ENCODE results near the gene GSDMA.

Gene GSDMA, protein sequence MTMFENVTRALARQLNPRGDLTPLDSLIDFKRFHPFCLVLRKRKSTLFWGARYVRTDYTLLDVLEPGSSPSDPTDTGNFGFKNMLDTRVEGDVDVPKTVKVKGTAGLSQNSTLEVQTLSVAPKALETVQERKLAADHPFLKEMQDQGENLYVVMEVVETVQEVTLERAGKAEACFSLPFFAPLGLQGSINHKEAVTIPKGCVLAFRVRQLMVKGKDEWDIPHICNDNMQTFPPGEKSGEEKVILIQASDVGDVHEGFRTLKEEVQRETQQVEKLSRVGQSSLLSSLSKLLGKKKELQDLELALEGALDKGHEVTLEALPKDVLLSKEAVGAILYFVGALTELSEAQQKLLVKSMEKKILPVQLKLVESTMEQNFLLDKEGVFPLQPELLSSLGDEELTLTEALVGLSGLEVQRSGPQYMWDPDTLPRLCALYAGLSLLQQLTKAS

DNA sequence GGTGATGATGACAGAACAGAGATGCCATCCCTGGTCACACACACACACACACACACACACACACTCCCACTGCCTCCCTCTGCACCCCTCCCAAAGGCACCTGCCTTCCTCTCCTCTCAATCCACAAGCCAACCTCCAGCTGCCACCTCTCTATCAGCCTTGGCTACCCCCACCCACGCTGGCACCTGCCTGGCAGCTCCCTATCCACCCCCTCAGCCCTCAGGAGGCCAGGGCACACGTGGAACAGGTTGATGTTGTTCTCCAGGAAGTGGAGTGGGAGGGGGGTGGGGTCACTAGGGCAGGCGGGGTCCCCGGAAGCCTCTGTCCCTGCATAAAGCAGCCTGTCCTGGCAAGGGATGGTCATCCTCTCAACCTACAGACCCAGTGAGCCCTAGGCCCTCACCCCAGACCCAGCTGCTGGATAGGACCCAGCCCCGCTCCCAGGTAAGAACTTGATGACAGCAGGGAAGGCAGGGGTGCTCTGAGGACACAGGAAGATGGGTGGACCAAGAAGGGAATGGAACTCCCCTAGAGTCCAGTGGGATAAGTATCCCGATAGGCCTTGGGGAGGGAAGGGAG is at the start of gene GSDMA:
TSS of gene GSDMA (plus strand) at position 363 of the 579 bp plus-strand sequence. CDS start 2,684 bp downstream, outside the sequence.
- DNase-seq, result peak; percentile 30 to 56

DNA sequence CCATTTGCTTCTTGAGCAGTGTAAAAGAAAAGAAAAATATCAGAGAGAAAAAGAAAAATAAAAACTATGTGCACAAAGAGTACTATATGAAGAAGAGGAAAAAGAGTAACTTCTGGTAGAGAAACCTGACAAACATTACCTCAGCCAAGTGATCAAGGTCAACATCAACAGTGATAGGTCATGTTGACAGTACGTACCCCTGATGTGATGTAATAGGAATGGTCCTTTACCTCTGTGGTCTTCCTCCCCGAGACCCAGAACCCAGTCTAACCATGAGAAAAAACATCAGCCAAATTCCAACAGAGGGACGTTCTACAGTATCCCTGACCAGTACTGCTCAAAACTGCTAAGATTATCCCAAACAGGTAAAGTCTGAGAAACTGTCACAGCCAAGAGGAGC is 48.8 kb upstream of the GSDMA start:
- DNase-seq, result no peak

DNA sequence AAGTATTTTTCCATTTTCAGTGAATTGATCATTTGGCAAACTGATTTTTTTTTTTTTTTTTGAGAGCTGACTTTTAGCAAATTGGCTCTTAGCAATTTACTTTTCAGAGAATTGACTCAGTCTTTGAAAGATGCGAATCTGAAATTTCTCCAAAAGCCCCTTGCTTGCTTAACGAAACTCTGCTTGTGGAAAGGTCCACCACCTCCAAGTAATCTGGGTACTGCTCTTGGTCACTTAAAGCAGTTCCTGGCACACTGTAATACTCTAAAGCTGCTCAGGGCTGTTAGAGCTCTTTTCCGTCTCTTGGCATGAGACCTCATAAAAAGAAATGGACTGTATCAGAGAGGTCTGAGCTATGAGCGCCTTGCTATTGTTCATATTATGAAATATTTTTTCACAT is 47.2 kb upstream of the GSDMA start:
- DNase-seq, result no peak

DNA sequence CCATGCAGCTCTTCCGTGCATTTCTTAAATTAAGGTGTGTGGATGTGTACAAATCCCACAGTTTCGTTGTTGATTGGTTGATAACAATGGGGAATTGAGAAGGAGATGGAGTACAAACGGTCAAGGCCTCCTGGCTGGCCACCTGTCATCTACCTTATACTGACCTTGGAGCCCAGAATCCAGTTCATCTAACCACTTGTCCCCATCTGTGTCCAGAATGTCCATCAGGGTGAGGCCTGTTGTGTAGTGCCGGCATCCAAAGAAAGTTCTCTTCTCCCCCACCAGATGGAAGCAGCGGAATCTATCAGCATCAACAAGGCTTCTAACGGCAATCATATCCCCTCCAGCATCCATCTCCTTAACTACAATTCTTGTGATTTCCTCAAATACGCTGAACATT is 45.9 kb upstream of the GSDMA start:
- DNase-seq, result no peak

DNA sequence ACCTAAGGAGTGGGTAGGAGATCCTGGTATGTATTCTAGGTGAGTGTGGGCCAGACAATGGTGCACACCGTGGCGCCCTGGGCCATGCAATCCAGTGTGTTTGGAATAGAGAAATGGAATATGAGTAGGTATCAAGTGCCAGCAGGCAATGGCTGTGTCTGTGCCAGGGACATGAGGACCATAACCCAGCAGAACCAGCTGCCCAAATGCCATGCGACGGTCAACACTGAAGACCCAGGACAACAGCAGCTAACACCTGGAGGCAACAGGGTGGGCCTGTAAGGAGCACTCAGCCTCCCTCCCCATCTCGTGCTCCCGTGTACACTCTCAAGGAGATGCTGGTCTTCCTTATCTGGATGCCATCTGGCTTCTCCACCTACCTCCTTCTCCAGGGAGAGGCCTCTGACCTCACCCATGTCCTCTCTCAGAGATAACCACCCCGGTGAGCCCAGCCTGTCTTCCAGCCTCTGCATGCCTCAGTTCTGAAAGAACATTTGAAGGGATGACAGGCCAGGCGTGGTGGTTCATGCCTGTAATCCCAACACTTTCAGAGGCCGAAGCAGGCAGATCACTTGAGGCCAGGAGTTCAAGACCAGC is 43.6 kb upstream of the GSDMA start:
- no peak for DNase-seq

DNA sequence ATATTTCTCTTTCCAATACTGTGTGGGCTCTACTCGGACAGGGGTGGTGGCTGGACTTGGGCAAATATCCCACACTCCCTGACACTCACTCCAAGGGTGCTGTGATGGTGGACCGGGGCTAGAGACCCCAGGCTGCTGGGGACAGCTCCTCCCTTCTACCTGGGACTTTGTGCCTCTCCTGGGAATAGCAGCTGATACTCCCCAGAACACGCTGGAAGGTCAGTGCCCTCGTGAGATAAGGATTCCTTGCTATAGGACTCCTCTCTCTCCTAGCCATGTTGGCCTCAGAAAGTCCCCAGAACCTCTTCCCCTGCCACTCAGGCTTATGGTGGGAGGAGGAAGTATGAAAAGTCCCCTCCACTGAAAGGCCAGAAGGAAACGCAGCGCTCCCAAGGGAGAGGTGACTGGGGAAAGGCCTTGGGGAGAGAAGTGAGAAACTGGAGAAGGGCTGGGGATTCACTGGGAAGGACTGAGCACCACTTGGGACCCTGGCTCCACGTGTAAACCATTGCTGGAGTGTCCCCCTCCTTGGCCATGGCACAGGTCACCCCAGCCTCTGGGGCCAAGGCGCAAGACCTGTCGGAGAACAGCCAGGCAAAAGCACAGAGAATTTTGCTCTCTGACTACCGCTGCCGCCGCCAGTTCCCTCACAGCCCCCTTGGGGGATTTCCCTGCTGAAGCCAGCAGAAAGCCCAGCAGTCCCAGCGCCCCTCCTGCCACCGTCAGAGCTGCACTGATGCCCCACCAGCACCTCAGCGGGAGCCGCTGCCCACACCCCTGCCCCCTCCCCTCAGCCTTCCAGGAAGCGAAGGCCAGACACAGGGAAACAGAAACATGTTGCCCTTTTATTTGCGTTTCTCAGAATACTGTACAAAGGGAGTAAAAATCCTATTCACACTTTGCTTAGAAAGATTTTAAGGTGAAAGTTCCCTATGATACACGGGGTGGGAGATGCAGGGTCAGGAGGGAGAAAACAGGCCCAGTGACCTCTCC is 42.3 kb upstream of the GSDMA start:
- peak; percentile 60 to 71 for DNase-seq

DNA sequence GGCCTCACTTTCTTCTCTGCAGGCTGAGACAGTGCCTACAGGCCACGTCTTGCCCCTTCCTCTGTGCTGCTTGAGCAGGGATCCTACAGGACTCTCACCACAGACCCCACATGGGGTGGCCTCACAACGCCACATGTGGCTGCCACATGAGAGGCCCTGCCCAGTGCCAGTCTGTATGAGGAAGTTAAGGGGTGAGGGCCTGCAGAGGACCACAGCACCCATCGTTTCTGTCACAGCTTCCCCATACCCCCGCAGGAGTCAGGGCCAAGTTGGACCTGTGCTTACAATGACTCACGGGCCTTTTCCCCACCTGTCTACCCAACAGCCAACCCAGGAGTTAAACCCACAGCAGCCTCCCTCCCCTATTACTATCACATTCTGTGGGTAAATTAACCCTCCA is 41.5 kb upstream of the GSDMA start:
- DNase-seq, result peak; percentile 15 to 40

DNA sequence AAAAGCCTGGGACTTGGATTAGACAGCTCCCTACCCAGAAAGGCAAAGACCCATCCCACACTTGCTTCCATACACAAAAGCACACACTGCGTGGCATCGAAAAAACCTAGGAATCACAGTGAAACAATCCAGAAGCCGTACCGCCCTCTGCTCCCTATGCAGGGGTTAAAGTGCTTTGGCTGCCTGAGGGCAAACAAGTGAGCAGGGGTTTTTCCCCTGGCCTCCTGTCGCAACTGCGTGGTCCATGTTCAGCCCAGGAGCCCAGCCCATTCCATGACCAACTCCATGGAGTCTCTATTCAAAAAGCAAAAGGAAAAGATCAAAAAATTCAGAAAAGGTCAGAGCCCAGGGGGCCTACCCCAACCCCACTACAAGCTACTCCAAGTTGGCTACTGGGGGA is 40.8 kb upstream of the GSDMA start:
- DNase-seq, result no peak

DNA sequence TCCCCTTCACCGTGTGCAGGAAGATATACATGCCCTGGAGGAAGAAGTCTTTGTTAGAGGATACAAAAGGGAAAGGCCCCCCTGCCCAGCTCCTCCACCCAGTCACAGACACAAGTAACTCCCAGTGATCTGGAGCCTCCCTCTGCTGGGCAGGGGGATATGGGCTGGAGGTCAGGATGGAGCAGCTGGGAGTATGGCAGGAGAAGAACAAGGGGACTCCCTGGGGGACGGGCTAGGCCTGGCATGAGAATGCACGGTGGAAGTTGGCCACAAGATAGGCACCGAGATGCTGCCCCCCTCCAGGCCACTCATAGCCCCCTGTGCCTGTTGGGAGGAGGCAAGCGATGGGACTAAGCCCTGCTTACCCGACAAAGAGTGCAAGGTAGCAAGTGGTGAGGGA is 39.6 kb upstream of the GSDMA start:
- no peak for DNase-seq

DNA sequence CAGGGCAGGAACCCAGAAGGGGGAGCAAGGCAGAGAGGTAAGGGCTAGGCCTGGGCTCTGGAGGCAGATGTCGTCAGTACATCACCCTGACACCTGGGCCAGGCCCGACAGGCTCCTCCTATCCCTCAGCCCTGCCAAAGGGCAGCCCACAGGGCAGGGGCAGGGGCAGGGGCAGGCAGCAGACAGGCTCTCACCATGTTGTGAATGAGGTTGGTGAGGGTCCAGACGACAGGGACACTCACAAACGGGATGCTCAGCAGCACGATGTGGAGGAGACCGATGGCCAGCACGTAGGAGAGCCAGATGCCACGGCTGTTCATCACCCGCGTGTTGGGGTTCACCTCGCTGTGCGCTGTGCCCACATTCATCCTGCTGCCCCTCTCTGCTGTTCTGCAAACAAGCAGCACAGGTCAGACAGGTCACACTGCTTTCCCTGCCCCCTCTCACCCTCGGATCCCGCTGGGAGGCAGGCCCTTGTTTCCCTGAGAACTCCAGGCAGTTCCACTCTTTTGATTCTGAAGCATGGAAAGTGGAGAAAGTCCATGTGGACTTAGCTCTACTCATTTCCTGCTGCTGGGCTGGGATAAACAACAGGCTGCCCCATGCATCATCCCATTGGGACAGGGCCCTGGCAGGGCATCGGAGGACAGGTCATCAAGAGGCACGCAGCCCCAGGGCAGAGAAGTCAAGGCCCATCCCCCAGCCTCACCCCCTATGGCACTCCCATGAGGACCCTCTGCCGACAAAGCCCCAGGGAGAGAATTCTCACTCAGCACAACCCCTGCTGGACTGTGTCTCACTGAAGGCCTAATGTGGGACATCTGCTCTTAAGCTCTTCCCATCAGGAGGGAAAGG is 38.7 kb upstream of the GSDMA start:
- DNase-seq, result no peak

DNA sequence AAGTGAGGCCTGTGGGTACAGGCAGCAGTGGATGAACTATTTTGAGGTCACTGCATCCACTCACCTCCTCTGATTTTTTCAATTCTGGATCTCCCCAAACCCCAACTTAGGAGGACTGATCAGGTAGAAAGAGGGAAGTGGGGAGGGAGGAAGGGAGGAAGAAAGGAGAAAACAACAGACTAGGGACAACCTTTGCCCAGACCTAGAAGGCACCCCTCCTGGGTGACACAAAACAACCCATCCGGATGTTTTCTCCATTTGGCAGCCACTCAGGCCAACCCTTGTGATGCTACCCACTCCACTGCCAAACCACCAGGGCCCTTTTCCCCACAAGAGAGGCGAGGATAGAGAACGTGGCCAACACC is 38.1 kb upstream of the GSDMA start:
- DNase-seq, result no peak

DNA sequence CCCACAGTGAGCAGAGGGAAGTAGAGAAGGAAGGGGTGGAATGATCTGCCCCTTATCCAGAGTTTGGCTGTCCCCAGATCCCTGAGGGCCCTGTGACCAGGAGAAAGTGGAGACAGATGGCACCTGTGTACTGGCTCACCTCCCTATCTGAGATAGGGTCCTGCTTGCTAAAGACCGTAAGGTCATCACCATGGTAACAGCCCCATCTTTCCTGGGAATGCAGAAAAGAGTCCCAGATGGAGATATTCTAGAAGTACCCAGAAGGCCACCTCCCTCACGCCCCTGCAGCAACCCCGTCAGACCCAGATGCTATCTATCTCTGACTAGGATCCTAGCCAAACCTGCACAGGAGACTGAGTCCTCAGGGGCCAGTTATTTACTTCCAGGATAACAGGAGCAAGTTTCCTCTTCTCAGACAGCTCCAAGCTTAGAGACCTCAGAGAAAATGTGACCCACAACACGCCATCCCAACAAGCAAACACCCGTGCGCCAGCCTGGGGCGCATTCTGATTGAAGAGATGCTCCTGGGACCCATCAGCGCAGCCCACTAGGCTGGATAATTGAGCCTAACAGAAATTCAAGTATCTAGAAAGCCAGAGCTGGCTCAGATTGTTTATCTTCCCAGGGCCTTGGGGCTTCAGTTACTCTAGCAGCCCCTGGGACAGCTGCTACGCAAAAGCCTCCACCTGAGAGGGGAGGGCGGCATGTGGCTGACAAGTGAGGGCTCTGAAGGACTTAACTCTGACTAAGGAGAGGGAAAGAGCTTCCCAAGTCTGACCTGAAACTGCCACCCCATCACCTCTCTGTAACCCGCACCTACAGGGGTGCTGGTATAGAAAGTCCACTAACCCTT is 37.3 kb upstream of the GSDMA start:
- DNase-seq, result no peak

DNA sequence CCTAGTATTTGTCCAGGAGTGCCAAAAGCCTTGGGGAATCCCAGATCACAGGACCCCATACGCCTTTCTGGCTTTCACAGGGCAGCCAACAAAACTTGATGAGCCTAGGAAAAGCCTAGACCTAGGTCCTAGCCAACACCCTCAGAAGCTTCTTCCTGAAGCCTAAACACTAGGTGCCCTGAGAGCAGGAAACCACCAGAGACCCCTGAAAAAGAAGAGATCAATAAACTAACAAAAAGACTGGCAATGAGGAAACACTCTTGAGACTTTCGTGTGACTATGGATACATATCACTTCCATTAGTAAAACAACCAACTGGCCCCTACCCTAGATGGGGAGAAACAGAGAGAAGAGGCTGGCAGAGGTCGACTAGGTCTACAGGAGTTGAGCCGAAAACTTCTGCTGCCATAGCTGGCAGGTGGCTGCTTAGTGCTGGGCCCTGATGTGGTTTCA is 36.6 kb upstream of the GSDMA start:
- no peak for DNase-seq

DNA sequence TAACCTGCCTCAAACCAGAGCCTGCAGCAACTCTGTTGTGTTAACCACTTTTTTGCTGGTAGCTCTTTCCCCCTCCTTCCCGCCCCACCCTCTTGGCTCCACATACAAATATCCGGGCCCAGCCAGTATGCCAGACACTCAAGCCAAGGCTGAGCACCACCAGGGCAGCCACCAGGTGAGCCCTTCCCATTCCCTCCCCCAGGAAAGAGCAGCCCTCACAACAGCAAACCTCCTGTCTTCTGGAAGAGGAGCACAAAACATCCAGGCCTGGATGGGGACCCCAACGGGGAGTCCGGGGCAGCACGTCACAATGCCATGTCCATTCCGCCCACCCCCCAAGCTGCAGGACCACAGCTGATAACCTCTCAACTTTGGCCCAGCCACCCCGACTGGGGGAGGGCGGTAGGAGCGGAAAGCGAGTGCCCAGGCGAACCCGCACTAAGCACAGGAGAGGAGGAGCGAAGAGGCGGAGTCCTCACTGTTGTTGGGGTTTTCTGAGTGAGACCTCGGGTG is 36.2 kb upstream of the GSDMA start:
- peak; percentile 45 to 48 for DNase-seq

DNA sequence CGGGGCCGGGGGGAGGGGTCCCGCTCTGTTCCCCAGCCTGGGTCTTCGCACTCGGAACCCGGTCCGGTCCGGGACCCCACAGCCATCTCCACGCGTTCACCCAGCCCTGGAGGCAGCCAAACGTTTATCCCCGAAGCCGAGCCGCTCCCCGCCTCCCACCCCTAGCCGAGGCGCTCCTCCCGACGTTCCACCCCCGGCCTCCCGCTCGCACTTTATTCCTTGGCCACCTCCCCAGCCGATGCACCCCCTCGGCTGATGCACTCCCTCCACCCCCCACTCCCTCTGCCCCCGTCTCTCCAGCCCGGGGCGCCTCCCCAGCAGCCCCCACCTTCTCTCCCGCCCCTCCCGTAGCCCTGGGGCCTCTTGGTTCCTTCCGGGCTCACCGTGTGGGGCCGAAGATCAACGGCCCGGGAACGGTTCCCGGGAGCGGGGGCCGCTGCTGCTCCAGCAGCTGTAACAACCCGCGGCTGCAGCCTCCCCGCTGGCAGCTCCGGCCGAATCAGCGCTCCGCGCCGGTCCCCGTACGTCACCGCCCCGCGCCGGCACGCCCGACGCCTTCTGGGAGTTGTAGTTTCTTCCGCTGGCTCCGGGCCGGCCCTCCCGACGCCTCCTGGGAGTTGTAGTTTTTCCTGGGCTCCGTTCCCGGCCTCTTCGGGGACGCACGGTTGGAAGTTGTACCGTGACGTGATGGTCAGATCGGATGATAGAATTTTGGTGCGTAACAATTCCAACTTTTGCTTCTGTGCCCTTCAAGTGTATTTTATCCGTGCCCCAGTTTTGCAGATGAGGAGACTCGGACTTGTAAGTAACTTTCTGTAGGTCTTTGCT is 35.5 kb upstream of the GSDMA start, which contains the start of the genes LRRC3C and ORMDL3:
TSS of gene LRRC3C (plus strand) at position 632 of the 828 bp plus-strand sequence. CDS start 13,792 bp downstream, outside the sequence.
TSS of gene ORMDL3 (minus strand) at position 501 of the 828 bp plus-strand sequence. CDS start 3,398 bp downstream, outside the sequence.
- DNase-seq, result peak; percentile 88 to 89

DNA sequence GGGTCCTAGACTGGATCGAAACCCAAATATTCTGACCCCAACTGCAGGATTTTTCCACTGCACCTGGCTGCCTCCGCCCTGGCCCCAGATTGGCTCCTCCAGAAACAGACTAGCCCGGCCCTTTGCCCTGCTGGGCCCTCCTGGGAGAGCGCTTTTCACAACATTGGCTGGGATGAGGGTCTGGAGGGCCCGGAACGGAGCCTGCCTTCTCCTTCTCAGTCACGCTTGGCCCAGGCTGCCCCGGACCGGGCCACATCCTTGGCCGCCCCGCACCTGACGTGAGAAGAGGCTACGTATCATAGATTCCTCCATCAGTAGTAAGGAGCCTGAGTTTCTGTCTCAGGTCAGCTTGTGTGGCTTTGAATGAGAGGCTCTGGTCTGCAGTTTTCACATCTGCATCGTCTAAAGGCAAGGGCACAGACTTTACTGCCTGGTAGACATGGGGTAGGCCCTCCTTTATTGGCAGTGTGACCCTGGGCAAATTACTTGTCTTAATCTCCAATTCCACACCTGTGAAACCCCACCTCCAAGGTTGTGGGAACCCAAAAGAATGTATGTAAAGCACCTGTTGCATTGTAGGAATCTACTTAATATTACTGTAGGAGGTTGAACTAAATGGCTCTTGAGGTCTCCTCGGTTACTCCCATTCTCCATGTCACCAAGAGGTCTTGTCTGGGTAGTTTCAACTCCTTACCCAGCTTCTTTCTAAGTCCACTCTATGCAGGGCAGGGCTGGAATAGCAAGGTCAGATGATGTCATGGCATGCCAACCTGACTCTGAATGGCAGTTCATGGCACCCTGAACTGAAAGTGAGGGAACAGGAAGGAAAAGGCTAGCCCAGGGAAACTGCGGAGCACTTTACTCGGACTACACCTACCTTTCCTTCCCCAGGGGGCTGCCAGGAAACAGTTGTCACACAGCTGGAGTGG is 34.6 kb upstream of the GSDMA start:
- no peak for DNase-seq

DNA sequence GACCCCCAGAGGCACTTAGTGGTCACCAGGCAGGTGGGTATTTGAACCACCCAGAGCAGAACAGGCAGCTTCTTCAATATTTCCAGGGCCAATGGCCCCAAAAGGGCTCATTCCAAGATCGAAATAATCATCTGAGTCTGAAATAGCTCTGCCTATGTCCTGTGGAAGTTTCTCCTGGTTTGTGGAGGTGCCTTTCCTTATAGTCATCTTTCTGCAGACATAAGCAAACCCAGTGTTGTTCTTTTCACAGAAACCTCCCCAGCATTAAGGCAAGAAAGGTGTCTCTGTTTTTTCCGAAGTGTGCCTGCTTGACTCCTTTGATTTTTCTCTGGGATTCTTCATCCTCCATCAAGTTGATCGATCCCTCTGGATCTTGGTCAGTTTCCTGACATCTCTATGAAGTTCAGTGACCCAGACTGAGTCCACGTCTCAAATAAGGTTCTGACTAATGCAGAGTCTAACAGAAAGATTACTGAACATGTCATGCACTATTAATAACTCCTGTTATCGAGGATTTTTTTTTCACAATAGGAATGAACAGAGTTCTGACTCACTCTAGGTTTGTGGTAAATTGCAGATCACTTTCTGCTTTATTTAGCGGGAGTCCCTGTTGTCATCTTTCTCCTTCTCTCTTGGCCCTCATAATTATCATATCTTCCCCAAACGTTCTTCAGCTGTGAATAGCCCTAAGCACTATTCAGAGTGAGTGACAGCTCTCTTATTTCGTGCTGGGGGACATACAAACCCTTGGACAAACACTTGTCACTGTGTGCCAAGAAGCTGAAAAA is 33.8 kb upstream of the GSDMA start:
- DNase-seq, result no peak

Measured in stimulated activated CD4-positive, alpha-beta T cell treated with anti-CD3 and anti-CD28 coated beads, Interleukin-4, amount 100 ng/mL, for 4 hours (primary cell).